ENCODE measurements around the gene WWOX. TPM values are rescaled to one million over a fixed set of nuclear protein-coding genes. Genes with fewer than 3 reads are reported as not detected.

Gene WWOX
- total and polyA plus RNA-seq, 2 of the 4 experiments (the other 2 are of a cell fraction), result 2.7 to 5.4 TPM

GRCh38 chr16:78574571-78574970 lies 475.1 kb downstream of the WWOX start:
- no peaks in the 10 kb centered on the region for H4K20me1 ChIP-seq (ENCODE audit: insufficient read depth, low read length)
- no peak overlapping the region for H2BK120ac ChIP-seq (ENCODE audit: low read depth, low read length)
- H2BK5ac ChIP-seq (ENCODE audit: low read depth, low read length, poor library complexity, severe bottlenecking), result no peak overlapping the region
- no peak for DNase-seq
- no peak overlapping the region for H3K23ac ChIP-seq (ENCODE audit: low read depth, low read length)
- H3K9me3 ChIP-seq (ENCODE audit: control insufficient read depth, insufficient read depth, low read length), result peaks cover 13% of the 10 kb centered on the region
- H3K56ac ChIP-seq (ENCODE audit: extremely low read depth, insufficient read depth, low read length), result no peak overlapping the region
- no peak overlapping the region for H2AFZ ChIP-seq (replicated peaks; ENCODE audit: low read length, poor library complexity)
- ChIA-PET CTCF (no interaction called here), POLR2A (ENCODE audit: unreplicated experiment) (no interaction called here)
- H3K9me1 ChIP-seq (ENCODE audit: insufficient read depth, low read length), result no peaks in the 10 kb centered on the region
- in situ Hi-C loops (cut with MboI; ENCODE audit: low sequenced_read_pairs), result no loop called here
- BruUV-seq (replicated peaks), result no TSS peak
- intact Hi-C loops (cut with micrococcal nuclease), result no loop called here
- dilution Hi-C loops (cut with HindIII; ENCODE audit: low sequenced_read_pairs, unreplicated experiment), result no loop called here
- H2AK5ac ChIP-seq (ENCODE audit: low read depth, low read length), result no peak overlapping the region
- no peaks in the 10 kb centered on the region for H3K4me1 ChIP-seq (ENCODE audit: control insufficient read depth, insufficient read depth, low read length)
- no peaks in the 10 kb centered on the region for H3K36me3 ChIP-seq (ENCODE audit: control insufficient read depth, insufficient read depth, low read length)
- H3K79me1 ChIP-seq (ENCODE audit: low read depth in 1 of 2, low read length in 2 of 2), result no peaks in the 10 kb centered on the region
- no peak overlapping the region for H3K18ac ChIP-seq (ENCODE audit: low read depth, low read length)
- H2BK15ac ChIP-seq (ENCODE audit: low read depth, low read length), result no peak overlapping the region
- H4K91ac ChIP-seq (ENCODE audit: insufficient read depth, low read depth, low read length), result no peak overlapping the region
- ATAC-seq (ENCODE audit: low read depth), result no peak
- H4K8ac ChIP-seq (ENCODE audit: low read depth in 2 of 2, low read length in 2 of 2), result no peak overlapping the region
- no CpG with 5 or more reads among the region's 2 CpGs for WGBS, 2 experiments (ENCODE audit: extremely low coverage in 2 of 2, insufficient read length in 1 of 2)
- H3K27ac ChIP-seq (ENCODE audit: insufficient read depth, low read length), result no peak overlapping the region
- no peak overlapping the region for H2BK20ac ChIP-seq (ENCODE audit: low read depth, low read length)
- H2AK9ac ChIP-seq (replicated peaks; ENCODE audit: low read depth, low read length, poor library complexity), result no peak overlapping the region
- no peak overlapping the region for H3K4me3 ChIP-seq (ENCODE audit: insufficient read depth, low read depth, low read length)
- H4K5ac ChIP-seq (ENCODE audit: low read depth, low read length), result no peak overlapping the region
- H3K14ac ChIP-seq (replicated peaks; ENCODE audit: low read depth, low read length), result no peak overlapping the region
- H3K27me3 ChIP-seq (ENCODE audit: control insufficient read depth, insufficient read depth, low read length), result no peaks in the 10 kb centered on the region
- H3K4ac ChIP-seq (ENCODE audit: low read depth, low read length), result no peak overlapping the region
- H3K4me2 ChIP-seq (ENCODE audit: low read depth, low read length), result no peak overlapping the region
- H3K9ac ChIP-seq (ENCODE audit: low read depth, low read length), result no peak overlapping the region
- TF ChIP-seq FOS (IDR thresholded peaks at IDR 0.05; ENCODE audit: low read depth, low read length), result no peak
- no peak for TF ChIP-seq RAD21 (IDR thresholded peaks at IDR 0.05; ENCODE audit: low read length)
- no peak for TF ChIP-seq MAZ (IDR thresholded peaks at IDR 0.05; ENCODE audit: borderline replicate concordance, low read depth, low read length)
- no peak for TF ChIP-seq POLR2A (IDR thresholded peaks at IDR 0.05; ENCODE audit: low read depth, low read length)
- TF ChIP-seq RFX5 (IDR thresholded peaks at IDR 0.05; ENCODE audit: low read depth, low read length), result no peak
- TF ChIP-seq USF2 (IDR thresholded peaks at IDR 0.05; ENCODE audit: low read depth, low read length), result no peak
- TF ChIP-seq CHD1 (IDR thresholded peaks at IDR 0.05; ENCODE audit: low read depth, low read length), result no peak
- no peak for TF ChIP-seq BHLHE40 (IDR thresholded peaks at IDR 0.05; ENCODE audit: low read depth, low read length)
- no peak for TF ChIP-seq MAFK (IDR thresholded peaks at IDR 0.05; ENCODE audit: low read depth, low read length)
- no peak for TF ChIP-seq MXI1 (IDR thresholded peaks at IDR 0.05; ENCODE audit: borderline replicate concordance, low read depth, low read length)
- TF ChIP-seq CTCF (conservative IDR thresholded peaks at IDR 0.05; ENCODE audit: low read depth, low read length), result no peak
- no peak for TF ChIP-seq NFE2L2 (IDR thresholded peaks at IDR 0.05; ENCODE audit: low read depth, low read length)
- no peak for TF ChIP-seq RCOR1 (IDR thresholded peaks at IDR 0.05; ENCODE audit: insufficient replicate concordance, low read length)
- TF ChIP-seq CEBPB (IDR thresholded peaks at IDR 0.05; ENCODE audit: low read depth, low read length), result no peak
